ENCODE results near the gene OGFRL1.

Gene OGFRL1

GRCh38 chr6:71287038-71287437 lies 1.6 kb upstream of the OGFRL1 start:
- DNase-seq, result no peak

DNA sequence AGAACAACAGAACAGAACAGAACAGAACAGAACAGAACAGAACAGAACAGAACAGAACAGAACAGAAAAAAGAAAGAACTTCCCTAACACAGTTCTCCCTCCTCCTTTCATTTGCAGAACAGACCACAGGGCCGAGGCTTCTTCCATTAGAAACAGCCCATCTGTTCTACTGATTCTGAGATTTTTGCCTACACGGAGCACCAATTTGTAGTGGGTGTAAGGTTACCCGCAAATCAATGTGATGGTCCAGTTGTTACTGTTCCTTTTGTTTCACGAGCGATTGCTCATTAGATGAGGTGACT lies 734 bp upstream of the OGFRL1 start:
- DNase-seq, result no peak

DNA sequence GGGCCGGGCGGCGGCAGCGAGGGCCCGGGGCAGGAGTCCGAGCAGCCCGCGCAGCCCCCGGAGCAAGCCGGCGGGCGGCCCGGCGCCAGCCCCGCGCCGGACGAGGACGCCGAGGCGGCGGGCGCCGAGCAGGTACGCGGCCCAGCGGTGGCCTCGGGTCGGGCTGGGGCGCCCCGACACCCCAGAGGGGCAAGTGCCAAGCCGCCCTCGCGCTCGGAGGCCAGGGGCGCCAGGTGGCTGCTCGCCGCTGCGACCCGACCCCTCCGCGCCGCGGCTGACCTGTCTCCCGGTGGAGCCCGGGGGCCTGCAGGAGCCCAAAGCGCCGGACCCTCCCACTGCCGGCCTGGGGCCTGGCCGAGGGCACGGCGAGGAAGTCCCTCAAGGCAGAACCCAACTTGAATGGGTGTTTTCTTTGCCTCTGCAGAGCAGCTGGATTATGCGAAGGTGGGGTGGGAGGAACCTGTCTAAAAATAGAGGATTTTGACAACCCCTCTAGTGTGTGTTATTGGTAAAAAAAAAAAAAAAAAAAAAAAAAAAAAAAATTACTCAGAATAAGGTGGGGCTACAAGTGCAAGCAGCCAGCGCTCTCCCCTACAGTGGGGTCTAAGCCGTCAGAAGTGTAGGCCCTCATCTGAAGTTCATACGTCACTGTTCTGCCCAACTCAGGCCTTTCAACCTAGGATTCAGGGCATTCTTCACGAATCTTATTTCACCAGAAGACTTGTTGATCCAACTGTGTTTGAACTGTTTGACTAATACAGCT lies 609 bp downstream of the OGFRL1 start:
- DNase-seq, result peak; percentile 71

- DNase-seq, result no peak
Observed at GRCh38 chr6:71289802-71290175, 1.2 kb downstream of the OGFRL1 start.

DNA sequence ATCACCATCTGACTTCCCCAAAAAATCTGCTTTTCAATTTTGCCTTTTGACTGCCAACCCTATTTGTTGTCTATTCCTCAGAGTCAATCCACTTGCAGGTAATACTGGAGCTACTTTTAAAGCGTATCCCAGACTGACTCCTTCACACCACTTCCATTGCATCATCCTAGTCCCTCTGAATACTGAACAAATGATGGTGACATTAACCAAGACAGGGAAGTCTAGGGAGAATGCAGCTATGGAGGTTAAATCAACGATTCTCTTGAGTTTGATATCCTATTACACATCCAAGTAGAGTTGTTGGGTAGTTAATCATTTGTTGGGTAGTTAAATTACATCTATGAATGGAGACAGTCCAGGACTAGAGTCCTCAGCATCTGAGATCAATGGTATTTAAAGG lies 2.0 kb downstream of the OGFRL1 start:
- no peak for DNase-seq

GRCh38 chr6:71292001-71292400 lies 3.4 kb downstream of the OGFRL1 start:
- no peak for DNase-seq

DNA sequence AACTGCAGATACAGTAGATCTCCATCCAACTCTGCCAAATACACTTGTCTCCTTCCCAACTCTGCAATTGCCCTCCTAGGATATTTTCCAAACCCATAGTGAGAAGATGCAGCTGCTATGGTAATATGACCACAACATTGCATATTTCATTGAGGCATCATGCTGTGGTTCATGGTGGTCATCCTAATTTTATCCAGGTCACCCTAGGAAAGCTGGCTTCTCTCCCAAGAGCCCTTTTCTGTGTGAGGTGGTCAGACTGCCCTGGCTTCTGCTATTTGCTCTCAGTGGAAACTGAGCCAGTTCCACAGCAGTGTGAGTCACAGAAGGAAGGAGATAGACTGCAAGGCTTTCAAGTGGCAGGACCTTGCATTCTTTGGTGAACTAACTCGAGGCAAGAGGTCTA lies 5.5 kb downstream of the OGFRL1 start:
- no peak for DNase-seq

GRCh38 chr6:71298459-71298858 lies 9.8 kb downstream of the OGFRL1 start:
- no peak for DNase-seq

- no peak for DNase-seq
Observed at GRCh38 chr6:71299541-71300470, 11.2 kb downstream of the OGFRL1 start.

- no peak for DNase-seq
Observed at GRCh38 chr6:71300561-71301168, 12.1 kb downstream of the OGFRL1 start.

DNA sequence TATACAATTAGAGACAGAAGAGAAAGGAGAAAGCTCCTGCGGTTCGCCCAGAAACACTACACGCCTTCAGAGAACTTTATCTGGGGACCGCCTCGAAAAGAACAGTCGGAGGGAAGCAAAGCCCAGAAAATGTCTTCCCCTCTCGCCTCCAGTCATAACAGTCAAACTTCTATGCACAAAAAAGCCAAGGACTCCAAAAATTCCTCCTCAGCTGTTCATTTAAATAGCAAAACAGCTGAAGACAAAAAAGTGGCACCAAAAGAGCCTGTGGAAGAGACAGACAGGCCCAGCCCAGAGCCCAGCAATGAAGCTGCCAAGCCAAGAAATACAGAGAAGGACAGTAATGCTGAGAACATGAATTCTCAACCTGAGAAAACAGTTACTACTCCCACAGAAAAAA lies 12.9 kb downstream of the OGFRL1 start:
- no peak for DNase-seq

GRCh38 chr6:71309656-71310055 lies 21.0 kb downstream of the OGFRL1 start:
- no peak for DNase-seq

GRCh38 chr6:71310261-71310660 lies 21.6 kb downstream of the OGFRL1 start:
- no peak for DNase-seq

- DNase-seq, result no peak
Observed at GRCh38 chr6:71312089-71312488, 23.5 kb downstream of the OGFRL1 start.

GRCh38 chr6:71317441-71317840 lies 28.8 kb downstream of the OGFRL1 start:
- DNase-seq, result no peak

DNA sequence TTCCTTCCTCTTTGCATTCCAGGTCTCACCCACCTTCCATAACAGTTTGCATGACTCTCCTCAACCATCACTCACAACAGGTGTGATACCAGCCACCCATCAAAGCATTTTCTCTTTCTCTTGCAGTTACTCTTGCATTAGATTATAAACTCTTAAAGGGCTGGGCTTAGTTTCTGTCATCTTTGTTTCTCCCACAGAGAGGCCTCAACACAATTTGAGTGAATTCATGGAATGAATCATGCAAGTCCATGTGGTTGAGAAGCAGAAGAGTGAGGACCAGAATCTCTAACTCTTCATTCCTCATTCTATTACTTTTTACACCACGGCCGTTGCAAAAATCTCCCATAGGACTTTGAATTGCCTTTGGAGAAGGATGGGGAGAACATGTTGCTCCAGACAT lies 31.4 kb downstream of the OGFRL1 start:
- no peak for DNase-seq

GRCh38 chr6:71321314-71321713 lies 32.7 kb downstream of the OGFRL1 start:
- DNase-seq, result no peak

- DNase-seq, result no peak
Observed at GRCh38 chr6:71324194-71324785, 35.7 kb downstream of the OGFRL1 start.

DNA sequence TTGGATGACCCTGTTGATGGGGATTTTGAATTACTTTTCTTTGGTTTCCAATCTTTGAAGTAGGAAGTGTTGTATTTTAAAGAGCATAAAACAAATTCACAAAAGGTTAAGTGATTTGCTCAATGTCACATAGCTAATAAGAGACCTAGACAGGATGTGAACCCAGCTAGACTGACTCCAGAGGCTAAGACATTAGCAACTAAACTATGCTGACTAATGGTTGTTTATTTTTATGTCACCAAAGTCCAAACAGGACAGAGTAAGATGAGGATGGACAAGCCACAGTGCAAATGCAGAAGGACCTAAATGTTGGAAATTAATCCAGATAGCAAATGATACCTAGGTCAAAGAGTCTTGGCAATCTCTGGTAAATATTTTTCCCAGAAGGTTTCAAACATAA lies 38.0 kb downstream of the OGFRL1 start:
- DNase-seq, result no peak

GRCh38 chr6:71330501-71330900 lies 41.9 kb downstream of the OGFRL1 start:
- DNase-seq, result no peak

DNA sequence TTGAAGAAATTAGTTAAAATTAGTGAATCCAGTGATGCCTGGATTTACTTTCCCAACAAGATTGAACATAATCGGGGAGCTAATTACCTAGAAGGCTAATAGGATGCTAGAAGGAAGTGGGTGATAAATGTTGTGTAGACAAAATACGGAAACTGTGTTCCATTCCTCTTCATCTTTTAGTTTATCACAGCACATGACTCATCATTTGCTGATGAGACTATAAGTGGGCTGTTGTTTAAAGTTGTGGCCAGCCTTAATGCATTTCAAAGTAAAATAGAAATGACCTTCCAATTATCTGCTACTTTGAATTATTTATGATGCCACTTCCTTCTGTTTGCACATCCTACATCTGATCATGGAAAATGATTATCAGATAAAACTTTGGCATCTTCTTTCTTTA lies 43.4 kb downstream of the OGFRL1 start:
- DNase-seq, result no peak

DNA sequence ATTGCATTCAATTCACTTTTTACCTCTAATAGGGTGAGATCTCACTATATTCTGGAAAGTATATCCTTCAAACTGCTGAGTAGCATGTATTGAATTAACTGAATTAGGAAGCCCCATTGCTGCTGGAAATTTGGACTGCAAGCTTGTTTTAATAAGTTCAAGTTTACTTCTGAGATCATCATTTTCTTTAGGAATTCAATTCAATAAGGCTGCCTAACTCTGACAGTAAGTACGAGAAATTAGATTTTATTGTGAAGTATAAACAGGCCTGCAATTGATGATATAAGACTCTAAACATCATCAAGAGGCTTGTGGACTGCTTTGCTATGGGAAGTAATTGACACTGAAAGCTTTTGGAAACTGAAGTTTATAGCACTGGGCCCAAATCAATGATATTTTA lies 44.4 kb downstream of the OGFRL1 start:
- no peak for DNase-seq

DNA sequence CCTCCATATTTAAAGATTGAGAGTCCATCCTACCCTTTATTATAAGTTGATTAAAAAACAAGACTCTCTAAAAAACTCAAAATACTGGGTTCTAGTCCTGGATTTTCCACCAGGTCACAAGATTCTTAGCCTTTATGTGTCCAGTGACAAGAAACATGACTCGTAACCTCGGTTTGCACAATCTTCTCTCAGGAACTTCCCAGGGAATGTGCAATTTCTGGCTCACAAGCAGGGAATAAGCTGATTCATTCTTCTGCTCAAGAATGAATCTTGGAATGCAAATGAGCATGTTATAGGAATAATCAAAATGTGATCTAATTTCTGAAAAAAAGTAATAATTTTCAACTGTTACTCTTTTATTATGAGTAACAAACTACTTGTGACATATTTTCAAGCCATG lies 45.1 kb downstream of the OGFRL1 start:
- DNase-seq, result no peak

- no peak for DNase-seq
Observed at GRCh38 chr6:71334768-71335167, 46.2 kb downstream of the OGFRL1 start.
